GM18526 (cell line): ENCODE results near the gene DCBLD1.

ENCODE experiments used
- POLR2A ChIP-seq: IDR thresholded peaks from 3 replicates; pipeline ENCODE4 v1.6.1; 2011; ENCODE audit not compliant: insufficient read length; ENCODE audit errors: extremely low read depth

Gene DCBLD1

GRCh38 chr6:117585647-117586046 is 103.2 kb downstream of the DCBLD1 start:
- no peak for TF ChIP-seq POLR2A

DNA sequence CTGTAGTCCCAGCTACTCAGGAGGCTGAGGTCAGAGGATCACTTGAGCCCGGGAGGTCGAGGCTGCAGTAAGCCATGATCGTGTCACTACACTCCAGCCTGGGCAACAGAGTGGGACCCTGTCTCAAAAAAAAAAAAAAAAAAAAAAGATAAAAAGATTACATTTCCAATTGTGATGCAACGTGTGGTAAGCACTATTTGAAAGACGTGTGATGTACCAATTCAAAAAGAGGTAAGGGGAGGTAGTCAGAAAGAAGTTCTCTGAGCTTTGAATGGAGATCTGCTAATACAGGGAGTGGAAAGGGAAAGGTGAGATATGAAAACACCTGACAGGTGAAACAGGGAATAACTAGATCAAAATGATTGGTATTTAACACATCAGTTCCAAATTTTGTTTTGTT is 108.0 kb downstream of the DCBLD1 start:
- TF ChIP-seq POLR2A: no peak

DNA sequence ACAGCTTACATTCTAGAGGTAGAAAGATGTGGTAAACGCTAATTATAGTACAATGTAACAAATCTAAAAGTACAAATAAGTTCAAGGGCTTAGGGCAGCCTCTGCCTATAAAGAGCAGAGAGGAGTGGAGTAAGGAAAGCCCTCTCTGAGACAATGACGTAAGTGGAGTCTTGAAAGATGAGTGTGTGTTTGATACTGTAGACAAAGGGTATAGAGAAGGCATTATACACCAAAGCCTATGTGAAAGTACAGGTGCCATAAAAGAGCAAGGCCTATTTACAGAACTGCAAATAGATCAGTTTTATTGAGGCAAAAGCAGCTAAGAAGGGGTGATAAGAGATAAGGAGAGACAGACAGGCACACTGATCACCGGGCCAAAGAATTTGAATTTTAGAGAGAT is 108.9 kb downstream of the DCBLD1 start:
- no peak for TF ChIP-seq POLR2A

DNA sequence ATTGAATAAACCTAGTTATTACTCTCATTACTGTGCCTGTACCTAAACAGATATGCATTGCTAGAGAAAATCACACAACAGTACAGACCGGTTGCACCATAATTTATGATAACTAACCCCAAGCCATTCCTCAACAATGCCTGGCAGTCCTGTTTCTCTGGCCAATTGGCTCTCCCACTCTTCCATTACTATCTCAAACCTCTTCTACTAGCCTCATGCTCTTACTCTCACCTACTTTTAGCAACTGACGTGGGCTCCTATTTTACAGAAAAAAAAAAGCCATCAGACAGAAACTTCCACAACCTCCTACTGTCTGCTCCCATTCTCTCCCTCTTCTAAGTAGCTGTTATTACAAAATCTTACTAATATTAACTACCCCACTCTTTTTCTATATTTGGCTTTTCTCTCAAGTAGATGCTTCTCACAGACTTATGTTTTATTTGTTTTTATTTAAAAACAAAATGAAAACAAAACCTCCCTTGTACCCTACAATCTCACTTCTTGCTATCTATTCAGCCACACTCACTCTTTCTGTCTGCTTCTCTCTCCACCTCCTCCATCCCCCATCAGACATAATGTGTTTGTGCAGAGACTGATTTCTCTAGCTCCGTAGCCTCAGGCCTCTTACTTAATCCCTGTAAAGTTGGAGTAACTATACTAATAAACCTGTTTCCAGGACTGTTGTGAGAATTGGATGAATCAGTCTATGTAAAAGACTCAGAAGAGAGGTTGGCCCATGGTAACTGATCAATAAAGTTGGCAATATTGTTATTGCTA is 110.7 kb downstream of the DCBLD1 start:
- no peak for TF ChIP-seq POLR2A

- no peak for TF ChIP-seq POLR2A
Observed at GRCh38 chr6:117595099-117595923, 112.8 kb downstream of the DCBLD1 start.

- no peak for TF ChIP-seq POLR2A
Observed at GRCh38 chr6:117597755-117598154, 115.3 kb downstream of the DCBLD1 start.
